Prostate gland (tissue), 2 donors: ENCODE results near the gene TET3.

ENCODE experiments used
- CTCF ChIP-seq, 4 experiments: fragments of 200-600 bp in 2 of 4; fragments of 450-650 bp in 2 of 4; sonication (generic) in 2 of 4; IDR thresholded peaks; 1 replicate in 3 of 4; 2 replicates in 1 of 4; pipeline ENCODE4 v1.5.1; 2016 to 2019; ENCODE audit warnings: antibody characterized with exemption in 4 of 4, mild to moderate bottlenecking in 2 of 4, moderate library complexity in 2 of 4
- POLR2AphosphoS5 ChIP-seq: sonication (generic); formaldehyde crosslinking; IDR thresholded peaks from one replicate; pipeline ENCODE4 v1.6.1; 2017; ENCODE audit warnings: antibody characterized with exemption

DNA sequence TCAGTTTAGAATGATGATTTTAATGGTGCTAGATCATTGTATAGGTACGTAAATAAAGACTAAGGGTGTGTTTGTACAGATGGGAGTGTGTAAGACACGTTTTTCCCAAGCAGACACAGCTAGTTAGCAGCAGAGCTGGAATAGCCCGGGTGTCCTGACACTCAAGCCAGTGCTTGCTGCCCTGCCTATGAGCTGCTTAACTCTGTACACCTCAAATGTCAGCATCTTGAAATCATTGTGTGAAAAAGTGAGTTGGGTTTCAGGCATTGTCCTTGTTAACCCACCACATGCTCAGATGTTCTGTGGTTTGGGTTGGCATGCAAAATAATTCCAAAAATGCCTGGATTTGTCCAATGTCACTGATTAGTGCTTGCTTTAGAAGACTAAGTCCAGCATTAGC lies 13.0 kb upstream of the TET3 start:
- TF ChIP-seq CTCF (IDR thresholded peaks at IDR 0.05) (no peak), POLR2AphosphoS5 (no peak)
